HCT116 (cell line): Measurements from ENCODE around the gene LMBRD1. TPM values are rescaled to one million over a fixed set of nuclear protein-coding genes. Genes with fewer than 3 reads are reported as not detected.

Experiments used
- ATAC-seq: fragments of 200-7000 bp; cut with Tn5 transposase; 2 replicates; pipeline ENCODE4 v1.9.1; 2020; ENCODE audit warnings: mild to moderate bottlenecking, moderate library complexity
- BruUV-seq: library from RNA; stranded (reverse); fragments of 400-500 nt; replicated peaks from 2 replicates; lab custom pipeline; 2021; lab: Mats Ljungman, UMichigan
- CTCF ChIA-PET: fragments of 300-600 bp; sonication (Branson Sonifier 250); formaldehyde crosslinking; loops from one replicate; lab custom pipeline; 2021; ENCODE audit warnings: antibody characterized with exemption; lab: Charles Lee
- POLR2A ChIA-PET: fragments of 300-600, 350-600 bp; sonication (Branson Sonifier 250); formaldehyde crosslinking; loops from one replicate; lab custom pipeline; 2021; ENCODE audit warnings: antibody characterized with exemption; lab: Charles Lee
- RAD21 ChIA-PET, 2 experiments: fragments of 300-600 bp; sonication (Branson Sonifier 250); formaldehyde crosslinking; loops; one replicate each; lab custom pipeline; 2023; ENCODE audit warnings: low total read pairs in 2 of 2; ENCODE audit not compliant: uncharacterized antibody in 2 of 2, unreplicated experiment in 2 of 2, low non-redundant PET in 1 of 2; lab: Charles Lee
- DNase-seq: peaks from one replicate; pipeline ENCODE4 v3.0.0-alpha.2; 2010; ENCODE audit warnings: low read depth, low spot score
- H2AFZ ChIP-seq: fragments of 200-600 bp; shearing (Covaris generic), sonication (generic); 2 replicates; pipeline ENCODE4 v1.6.1; 2017; ENCODE audit warnings: low read depth, mixed run types, mixed read lengths, antibody characterized with exemption, low read length; ENCODE audit not compliant: poor library complexity, severe bottlenecking
- H3K27ac ChIP-seq: 2 replicates; pipeline ENCODE4 v1.5.1; 2012; ENCODE audit warnings: low read depth, low read length
- H3K27me3 ChIP-seq: fragments of 200-600 bp; sonication (generic); 2 replicates; pipeline ENCODE4 v1.6.1; 2016; ENCODE audit warnings: mixed run types, low read length, mixed read lengths; ENCODE audit not compliant: insufficient read depth
- H3K36me3 ChIP-seq, 2 experiments: fragments of 200-500 bp in 1 of 2; fragments of 200-600 bp in 1 of 2; sonication (Bioruptor generic) in 1 of 2; sonication (generic) in 1 of 2; 2 replicates each; pipeline versions ENCODE4 v1.5.1 to v1.6.1; 2014 to 2016; ENCODE audit warnings: low read length in 2 of 2, inconsistent platforms in 1 of 2, mixed read lengths in 1 of 2, mixed run types in 1 of 2; ENCODE audit not compliant: insufficient read depth in 2 of 2, control insufficient read depth in 1 of 2
- H3K4me1 ChIP-seq, 2 experiments: fragments of 200-600 bp in 1 of 2; sonication (generic) in 1 of 2; 2 replicates each; pipeline versions ENCODE4 v1.5.1 to v1.6.1; 2012 to 2017; ENCODE audit warnings: low read length in 2 of 2, inconsistent platforms in 1 of 2, mild to moderate bottlenecking in 1 of 2, mixed read lengths in 1 of 2, mixed run types in 1 of 2, moderate library complexity in 1 of 2; ENCODE audit not compliant: insufficient read depth in 2 of 2, control insufficient read depth in 1 of 2
- H3K4me2 ChIP-seq: fragments of 200-600 bp; sonication (generic); 2 replicates; pipeline ENCODE4 v1.6.1; 2017; ENCODE audit warnings: mixed run types, low read length, mixed read lengths
- H3K4me3 ChIP-seq, 2 experiments: fragments of 200-600 bp in 1 of 2; sonication (generic) in 1 of 2; replicated peaks in 1 of 2; 2 replicates each; pipeline ENCODE4 v1.5.1; 2011 to 2016; ENCODE audit warnings: low read length in 2 of 2, control low read depth in 1 of 2, low read depth in 1 of 2, mild to moderate bottlenecking in 1 of 2, mixed read lengths in 1 of 2, mixed run types in 1 of 2
- H3K79me2 ChIP-seq: fragments of 200-600 bp; sonication (generic); 2 replicates; pipeline ENCODE4 v1.6.1; 2017; ENCODE audit warnings: mild to moderate bottlenecking, mixed run types, low read length, moderate library complexity, mixed read lengths; ENCODE audit not compliant: insufficient read depth
- H3K9ac ChIP-seq: fragments of 200-600 bp; sonication (generic); 2 replicates; pipeline ENCODE4 v1.6.1; 2016; ENCODE audit warnings: low read length, mixed read lengths
- H3K9me2 ChIP-seq: fragments of 200-600 bp; sonication (generic), shearing (Covaris generic); 2 replicates; pipeline ENCODE4 v1.6.1; 2017; ENCODE audit warnings: mixed run types, mild to moderate bottlenecking, moderate library complexity; ENCODE audit not compliant: insufficient read depth
- H3K9me3 ChIP-seq, 2 experiments: fragments of 200-500 bp in 1 of 2; fragments of 200-600 bp in 1 of 2; sonication (Bioruptor generic) in 1 of 2; sonication (generic) in 1 of 2; 2 replicates each; pipeline ENCODE4 v1.6.1; 2014 to 2017; ENCODE audit warnings: low read length in 2 of 2, mixed read lengths in 2 of 2, inconsistent platforms in 1 of 2, low read depth in 1 of 2, mild to moderate bottlenecking in 1 of 2, mixed run types in 1 of 2, moderate library complexity in 1 of 2; ENCODE audit not compliant: control insufficient read depth in 1 of 2, insufficient read depth in 1 of 2
- H4K20me1 ChIP-seq: fragments of 200-600 bp; sonication (generic), shearing (Covaris generic); 2 replicates; pipeline ENCODE4 v1.6.1; 2017; ENCODE audit warnings: mixed run types, mild to moderate bottlenecking, moderate library complexity; ENCODE audit not compliant: insufficient read depth
- ATF3 ChIP-seq: IDR thresholded peaks from 2 replicates; pipeline ENCODE4 v1.6.1; 2012
- CBX3 ChIP-seq: IDR thresholded peaks from 2 replicates; pipeline ENCODE4 v1.6.1; 2012; ENCODE audit warnings: low read depth
- EGR1 ChIP-seq: IDR thresholded peaks from 2 replicates; pipeline ENCODE4 v1.6.1; 2012; ENCODE audit warnings: low read depth
- ELF1 ChIP-seq: IDR thresholded peaks from 2 replicates; pipeline ENCODE4 v1.6.1; 2012; ENCODE audit warnings: low read depth, borderline replicate concordance
- EZH2 ChIP-seq: fragments of 200-600 bp; sonication (generic); IDR thresholded peaks from 2 replicates; pipeline ENCODE4 v1.6.1; 2017; ENCODE audit warnings: antibody characterized with exemption, mixed run types
- JUND ChIP-seq: IDR thresholded peaks from 2 replicates; pipeline ENCODE4 v1.6.1; 2012
- MAX ChIP-seq: IDR thresholded peaks from 2 replicates; pipeline ENCODE4 v1.6.1; 2012
- POLR2AphosphoS5 ChIP-seq: IDR thresholded peaks from 2 replicates; pipeline ENCODE4 v1.6.1; 2011; ENCODE audit warnings: mild to moderate bottlenecking, low read depth, low read length, moderate library complexity
- SIN3A ChIP-seq: IDR thresholded peaks from 2 replicates; pipeline ENCODE4 v1.6.1; 2012; ENCODE audit warnings: low read depth
- TCF7L2 ChIP-seq: IDR thresholded peaks from 2 replicates; pipeline ENCODE4 v1.7.0; 2011; ENCODE audit warnings: borderline replicate concordance, inconsistent platforms; ENCODE audit not compliant: insufficient read depth, insufficient read length; ENCODE audit errors: extremely low read depth
- ZFX ChIP-seq: fragments of 450-650 bp; IDR thresholded peaks from 2 replicates; pipeline ENCODE4 v1.6.1; 2017
- ZNF274 ChIP-seq: fragments of 200-500 bp; sonication (Bioruptor generic); IDR thresholded peaks from 2 replicates; pipeline ENCODE4 v1.6.1; 2014; ENCODE audit warnings: mild to moderate bottlenecking, low read depth, low read length, inconsistent platforms
- intact Hi-C: fragments of 100-400 bp; cut with micrococcal nuclease; formaldehyde crosslinking; loops from 2 replicates; pipeline ENCODE4 v1.10.0; 2022
- total RNA-seq: library from RNA; stranded (reverse); gene quantifications from one replicate; pipeline ENCODE4 v1.2.1, GENCODE V29; 2021; ENCODE audit not compliant: unreplicated experiment

Gene LMBRD1
- total RNA-seq, 1 experiment from 2014 or later = 11.9 TPM

DNA sequence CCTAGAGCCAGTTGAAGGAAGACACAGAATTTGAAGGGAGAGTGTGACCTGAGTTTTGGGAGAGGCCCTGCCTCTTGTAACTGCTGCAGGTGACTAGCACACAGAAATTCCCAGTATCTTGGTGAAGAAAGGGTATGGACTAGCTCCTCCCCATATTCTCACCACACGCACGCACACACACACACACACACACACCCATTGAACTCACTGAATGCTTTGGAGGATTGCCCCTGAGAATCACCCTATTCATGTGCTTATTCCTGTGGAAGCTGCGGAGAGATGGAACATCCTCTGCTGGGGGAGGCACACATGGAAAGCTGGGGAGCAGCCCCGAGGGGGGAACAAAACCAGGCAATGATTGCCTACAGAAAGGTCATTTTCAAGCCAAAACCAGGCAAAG is 6.2 kb upstream of the LMBRD1 start:
- H2AFZ ChIP-seq = no peak overlapping the region
- H3K36me3 ChIP-seq = no peaks in the 10 kb centered on the region
- no peaks in the 10 kb centered on the region for H4K20me1 ChIP-seq
- ChIA-PET RAD21 (no interaction called here), CTCF (no interaction called here), POLR2A (no interaction called here)
- H3K9me3 ChIP-seq = no peaks in the 10 kb centered on the region
- H3K4me3 ChIP-seq = no peak overlapping the region
- no peaks in the 10 kb centered on the region for H3K79me2 ChIP-seq
- intact Hi-C loops = no loop called here
- no peaks in the 10 kb centered on the region for H3K9me2 ChIP-seq
- no peaks in the 10 kb centered on the region for H3K27me3 ChIP-seq
- no peak overlapping the region for H3K4me2 ChIP-seq
- no peak for DNase-seq
- H3K27ac ChIP-seq = no peak overlapping the region
- no peak overlapping the region for H3K9ac ChIP-seq
- TF ChIP-seq EZH2 (no peak), POLR2AphosphoS5 (no peak), MAX (no peak), ELF1 (no peak), TCF7L2 (no peak), ATF3 (no peak), ZNF274 (no peak), CBX3 (no peak), ZFX (no peak), JUND (no peak)
- BruUV-seq = no TSS peak
- ATAC-seq = no peak
- no peaks in the 10 kb centered on the region for H3K4me1 ChIP-seq

- peak overlapping the region; percentile 74 for H2AFZ ChIP-seq
- H3K4me3 ChIP-seq = no peak overlapping the region
- H3K79me2 ChIP-seq = no peaks in the 10 kb centered on the region
- no peak overlapping the region for H3K4me2 ChIP-seq
- H3K9me2 ChIP-seq = no peaks in the 10 kb centered on the region
- H3K27ac ChIP-seq = no peak overlapping the region
- BruUV-seq = no TSS peak
- ChIA-PET RAD21 (no interaction called here), CTCF (no interaction called here), POLR2A (no interaction called here)
- intact Hi-C loops = no loop called here
- H3K27me3 ChIP-seq = no peaks in the 10 kb centered on the region
- H3K9ac ChIP-seq = no peak overlapping the region
- DNase-seq (no peak), ATAC-seq (no peak)
- no peaks in the 10 kb centered on the region for H3K9me3 ChIP-seq
- H3K4me1 ChIP-seq = peaks cover 3 to 8% of the 10 kb centered on the region in 2 experiments; a peak in 3 of 4 replicates
- H3K36me3 ChIP-seq = no peaks in the 10 kb centered on the region
- TF ChIP-seq EGR1 (no peak), MAX (no peak), SIN3A (no peak)
- no peaks in the 10 kb centered on the region for H4K20me1 ChIP-seq
Measured at GRCh38 chr6:69801711-69802110, 4.9 kb upstream of the LMBRD1 start.
